ENCODE measurements around the gene PAQR5.

GRCh38 chr15:69298697-69299441, at the start of gene PAQR5:
- no peak for TF ChIP-seq JUND (IDR thresholded peaks at IDR 0.05; ENCODE audit: borderline replicate concordance, low read depth, low read length)
- no peak for TF ChIP-seq JUND (tag; IDR thresholded peaks at IDR 0.05; ENCODE audit: borderline replicate concordance, low read depth, low read length)
- TF ChIP-seq NFYB (IDR thresholded peaks at IDR 0.05; ENCODE audit: extremely low read depth, insufficient read length), result no peak
